Mesendoderm (in vitro differentiated cells): Measurements from ENCODE around the gene TSHZ3. TPM values are rescaled to one million over a fixed set of nuclear protein-coding genes. Genes with fewer than 3 reads are reported as not detected.

Source experiments
- DNase-seq: peaks from one replicate; pipeline ENCODE4 v3.0.0; 2013
- H2AK5ac ChIP-seq: 2 replicates; pipeline ENCODE4 v1.6.1; 2013; ENCODE audit warnings: low read length, inconsistent platforms
- H2BK120ac ChIP-seq: 2 replicates; pipeline ENCODE4 v1.6.1; 2013; ENCODE audit warnings: low read depth, mild to moderate bottlenecking, low read length, moderate library complexity, mixed read lengths
- H2BK15ac ChIP-seq: replicated peaks from 2 replicates; pipeline ENCODE4 v1.6.1; 2013; ENCODE audit warnings: low read depth, mild to moderate bottlenecking, moderate library complexity
- H2BK5ac ChIP-seq: 2 replicates; pipeline ENCODE4 v1.6.1; 2013; ENCODE audit warnings: low read length, inconsistent platforms
- H3K18ac ChIP-seq: 2 replicates; pipeline ENCODE4 v1.6.1; 2013; ENCODE audit warnings: mild to moderate bottlenecking, low read length, mixed read lengths
- H3K23ac ChIP-seq: one replicate; pipeline ENCODE4 v1.6.1; 2013; ENCODE audit warnings: low read length
- H3K27ac ChIP-seq: 2 replicates; pipeline ENCODE4 v1.5.1; 2013; ENCODE audit warnings: low read depth, mild to moderate bottlenecking, inconsistent platforms, low read length, moderate library complexity
- H3K27me3 ChIP-seq: 2 replicates; pipeline ENCODE4 v1.6.1; 2013; ENCODE audit warnings: low read length, control low read depth, mild to moderate bottlenecking, inconsistent platforms; ENCODE audit not compliant: insufficient read depth, poor library complexity
- H3K36me3 ChIP-seq: 2 replicates; pipeline ENCODE4 v1.6.1; 2013; ENCODE audit warnings: low read length, inconsistent platforms; ENCODE audit not compliant: control insufficient read depth, insufficient read depth
- H3K4ac ChIP-seq: one replicate; pipeline ENCODE4 v1.6.1; 2013; ENCODE audit warnings: low read depth, mild to moderate bottlenecking, low read length, moderate library complexity
- H3K4me1 ChIP-seq: 2 replicates; pipeline ENCODE4 v1.6.1; 2013; ENCODE audit warnings: low read depth, low read length, inconsistent platforms; ENCODE audit not compliant: control insufficient read depth
- H3K4me2 ChIP-seq: 2 replicates; pipeline ENCODE4 v1.6.1; 2013; ENCODE audit warnings: low read length
- H3K4me3 ChIP-seq: 2 replicates; pipeline ENCODE4 v1.5.1; 2013; ENCODE audit warnings: mild to moderate bottlenecking, low read length
- H3K56ac ChIP-seq: one replicate; pipeline ENCODE4 v1.6.1; 2013; ENCODE audit warnings: low read length
- H3K79me1 ChIP-seq: 2 replicates; pipeline ENCODE4 v1.6.1; 2013; ENCODE audit warnings: low read length, inconsistent platforms
- H3K79me2 ChIP-seq: 2 replicates; pipeline ENCODE4 v1.6.1; 2013; ENCODE audit warnings: mild to moderate bottlenecking, low read length; ENCODE audit not compliant: control insufficient read depth, insufficient read depth
- H3K9ac ChIP-seq: 2 replicates; pipeline ENCODE4 v1.6.1; 2013; ENCODE audit warnings: low read length, inconsistent platforms
- H4K5ac ChIP-seq: one replicate; pipeline ENCODE4 v1.6.1; 2013; ENCODE audit warnings: low read length
- H4K8ac ChIP-seq: one replicate; pipeline ENCODE4 v1.6.1; 2013; ENCODE audit warnings: low read depth, mild to moderate bottlenecking, control low read depth, low read length, moderate library complexity
- WGBS: extraction: QIAGEN DNeasy Blood & Tissue Kit; methylation state at CpG from one replicate; pipeline ENCODE4 v1.1.7; 2013; ENCODE audit warnings: low lambda C conversion rate, missing lambda C conversion rate; ENCODE audit not compliant: insufficient coverage; ENCODE audit errors: extremely low coverage; 5-methylcytosine and 5-hydroxymethylcytosine counted together
- polyA plus RNA-seq, 2 experiments: library from polyadenylated mRNA; stranded (reverse); fragments of 200-250 nt; gene quantifications; one replicate each; pipeline ENCODE4 v1.2.3, GENCODE V29; 2013

TSHZ3 gene
- 3.8 TPM for polyA plus RNA-seq (2013, experiment 1 of 2)
- 4.1 TPM for polyA plus RNA-seq (2013, experiment 2 of 2)

GRCh38 chr19:31349160-31349881 lies at the start of gene TSHZ3:
TSHZ3 (minus strand) TSS chr19:31349436; CDS start chr19:31349219, 217 bp downstream.
- no CpG with 5 or more reads among the region's 86 CpGs for whole genome bisulfite sequencing
- Histone ChIP-seq H3K56ac (peak within 1 kb of the TSS; percentile 83), H2BK5ac (no peak within 1 kb of the TSS), H4K8ac (peak within 1 kb of the TSS; percentile 87), H3K79me2 (peaks cover 29% of the 10 kb centered on the region), H2BK120ac (peak within 1 kb of the TSS; percentile 46), H3K27me3 (peaks cover 14% of the 10 kb centered on the region), H3K23ac (no peak within 1 kb of the TSS), H3K4me1 (peaks cover 8% of the 10 kb centered on the region), H2AK5ac (no peak within 1 kb of the TSS), H3K4me3 (peak within 1 kb of the TSS; percentile 66), H2BK15ac (peak within 1 kb of the TSS; percentile 79), H3K4ac (peak within 1 kb of the TSS; percentile 73), H3K36me3 (no peaks in the 10 kb centered on the region), H3K9ac (peak within 1 kb of the TSS; percentile 72), H4K5ac (no peak within 1 kb of the TSS), H3K4me2 (peak within 1 kb of the TSS; percentile 59), H3K27ac (peak within 1 kb of the TSS; percentile 64), H3K79me1 (peaks cover 6% of the 10 kb centered on the region), H3K18ac (peak within 1 kb of the TSS; percentile 86)
- DNase-seq: peak; percentile 93

- H3K18ac ChIP-seq: no peak overlapping the region
- no peak overlapping the region for H3K9ac ChIP-seq
- no peak overlapping the region for H2BK15ac ChIP-seq
- no peaks in the 10 kb centered on the region for H3K27me3 ChIP-seq
- WGBS: no CpG with 5 or more reads among the region's 2 CpGs
- H4K8ac ChIP-seq: no peak overlapping the region
- H2AK5ac ChIP-seq: no peak overlapping the region
- no peak overlapping the region for H2BK5ac ChIP-seq
- no peak overlapping the region for H3K4me3 ChIP-seq
- H3K27ac ChIP-seq: no peak overlapping the region
- H2BK120ac ChIP-seq: no peak overlapping the region
- H3K4ac ChIP-seq: no peak overlapping the region
- H4K5ac ChIP-seq: no peak overlapping the region
- no peaks in the 10 kb centered on the region for H3K4me1 ChIP-seq
- no peaks in the 10 kb centered on the region for H3K79me2 ChIP-seq
- no peak for DNase-seq
- no peak overlapping the region for H3K23ac ChIP-seq
- H3K56ac ChIP-seq: no peak overlapping the region
- no peaks in the 10 kb centered on the region for H3K36me3 ChIP-seq
- no peaks in the 10 kb centered on the region for H3K79me1 ChIP-seq
- H3K4me2 ChIP-seq: no peak overlapping the region
These were observed 48.1 kb upstream of the TSHZ3 start for GRCh38 chr19:31397308-31397707.

- H3K79me1 ChIP-seq: no peaks in the 10 kb centered on the region
- H2BK5ac ChIP-seq: no peak overlapping the region
- H3K27me3 ChIP-seq: no peaks in the 10 kb centered on the region
- H3K4me3 ChIP-seq: no peak overlapping the region
- no peak overlapping the region for H4K8ac ChIP-seq
- no peak overlapping the region for H2BK120ac ChIP-seq
- H3K79me2 ChIP-seq: no peaks in the 10 kb centered on the region
- no peaks in the 10 kb centered on the region for H3K4me1 ChIP-seq
- H3K56ac ChIP-seq: no peak overlapping the region
- H3K27ac ChIP-seq: no peak overlapping the region
- H3K4me2 ChIP-seq: no peak overlapping the region
- WGBS: no CpG with 5 or more reads among the region's 5 CpGs
- H3K9ac ChIP-seq: no peak overlapping the region
- H4K5ac ChIP-seq: no peak overlapping the region
- H2AK5ac ChIP-seq: no peak overlapping the region
- no peak overlapping the region for H3K4ac ChIP-seq
- peak; percentile 27 for DNase-seq
- H3K36me3 ChIP-seq: no peaks in the 10 kb centered on the region
- no peak overlapping the region for H3K23ac ChIP-seq
- no peak overlapping the region for H2BK15ac ChIP-seq
- H3K18ac ChIP-seq: no peak overlapping the region
These were observed 43.2 kb upstream of the TSHZ3 start for GRCh38 chr19:31392464-31392863.

- no peak overlapping the region for H3K18ac ChIP-seq
- no peaks in the 10 kb centered on the region for H3K36me3 ChIP-seq
- H3K79me2 ChIP-seq: no peaks in the 10 kb centered on the region
- no peak overlapping the region for H3K27ac ChIP-seq
- no peaks in the 10 kb centered on the region for H3K79me1 ChIP-seq
- H3K4me1 ChIP-seq: no peaks in the 10 kb centered on the region
- H2BK120ac ChIP-seq: no peak overlapping the region
- DNase-seq: no peak
- no peak overlapping the region for H4K5ac ChIP-seq
- H3K56ac ChIP-seq: no peak overlapping the region
- no peaks in the 10 kb centered on the region for H3K27me3 ChIP-seq
- H3K9ac ChIP-seq: no peak overlapping the region
- H2AK5ac ChIP-seq: no peak overlapping the region
- WGBS: no CpG with 5 or more reads among the region's 4 CpGs
- H2BK15ac ChIP-seq: no peak overlapping the region
- H3K23ac ChIP-seq: no peak overlapping the region
- no peak overlapping the region for H3K4me2 ChIP-seq
- H2BK5ac ChIP-seq: no peak overlapping the region
- H3K4ac ChIP-seq: no peak overlapping the region
- H4K8ac ChIP-seq: no peak overlapping the region
- no peak overlapping the region for H3K4me3 ChIP-seq
These were observed 42.3 kb upstream of the TSHZ3 start for GRCh38 chr19:31391518-31391917.

- H3K27me3 ChIP-seq: no peaks in the 10 kb centered on the region
- no CpG with 5 or more reads among the region's 6 CpGs for WGBS
- no peaks in the 10 kb centered on the region for H3K4me1 ChIP-seq
These were observed 41.5 kb upstream of the TSHZ3 start for GRCh38 chr19:31390711-31391110.

GRCh38 chr19:31389874-31390273 lies 40.6 kb upstream of the TSHZ3 start:
- Histone ChIP-seq H4K5ac (no peak overlapping the region), H2AK5ac (no peak overlapping the region), H2BK15ac (no peak overlapping the region), H3K79me2 (no peaks in the 10 kb centered on the region), H3K4me1 (no peaks in the 10 kb centered on the region), H3K9ac (no peak overlapping the region), H4K8ac (no peak overlapping the region), H2BK5ac (no peak overlapping the region), H3K18ac (no peak overlapping the region), H3K4me3 (no peak overlapping the region), H3K27me3 (no peaks in the 10 kb centered on the region), H3K36me3 (no peaks in the 10 kb centered on the region), H3K79me1 (no peaks in the 10 kb centered on the region), H3K56ac (no peak overlapping the region), H2BK120ac (no peak overlapping the region), H3K4ac (no peak overlapping the region), H3K27ac (no peak overlapping the region), H3K4me2 (no peak overlapping the region), H3K23ac (no peak overlapping the region)
- DNase-seq: no peak
- no CpG with 5 or more reads among the region's 5 CpGs for WGBS

More at GRCh38 chr19:31390711-31391110, 41.5 kb upstream of the TSHZ3 start:
- Histone ChIP-seq H3K56ac (no peak overlapping the region), H3K4me2 (no peak overlapping the region), H2BK5ac (no peak overlapping the region), H2BK120ac (no peak overlapping the region), H3K23ac (no peak overlapping the region), H4K5ac (no peak overlapping the region), H3K79me1 (no peaks in the 10 kb centered on the region), H3K18ac (no peak overlapping the region), H4K8ac (no peak overlapping the region), H2AK5ac (no peak overlapping the region), H3K4me3 (no peak overlapping the region), H3K4ac (no peak overlapping the region), H3K79me2 (no peaks in the 10 kb centered on the region), H3K27ac (no peak overlapping the region), H2BK15ac (no peak overlapping the region), H3K9ac (no peak overlapping the region), H3K36me3 (no peaks in the 10 kb centered on the region)
- DNase-seq: no peak
